ENCODE results near the gene GPR4.

DNA sequence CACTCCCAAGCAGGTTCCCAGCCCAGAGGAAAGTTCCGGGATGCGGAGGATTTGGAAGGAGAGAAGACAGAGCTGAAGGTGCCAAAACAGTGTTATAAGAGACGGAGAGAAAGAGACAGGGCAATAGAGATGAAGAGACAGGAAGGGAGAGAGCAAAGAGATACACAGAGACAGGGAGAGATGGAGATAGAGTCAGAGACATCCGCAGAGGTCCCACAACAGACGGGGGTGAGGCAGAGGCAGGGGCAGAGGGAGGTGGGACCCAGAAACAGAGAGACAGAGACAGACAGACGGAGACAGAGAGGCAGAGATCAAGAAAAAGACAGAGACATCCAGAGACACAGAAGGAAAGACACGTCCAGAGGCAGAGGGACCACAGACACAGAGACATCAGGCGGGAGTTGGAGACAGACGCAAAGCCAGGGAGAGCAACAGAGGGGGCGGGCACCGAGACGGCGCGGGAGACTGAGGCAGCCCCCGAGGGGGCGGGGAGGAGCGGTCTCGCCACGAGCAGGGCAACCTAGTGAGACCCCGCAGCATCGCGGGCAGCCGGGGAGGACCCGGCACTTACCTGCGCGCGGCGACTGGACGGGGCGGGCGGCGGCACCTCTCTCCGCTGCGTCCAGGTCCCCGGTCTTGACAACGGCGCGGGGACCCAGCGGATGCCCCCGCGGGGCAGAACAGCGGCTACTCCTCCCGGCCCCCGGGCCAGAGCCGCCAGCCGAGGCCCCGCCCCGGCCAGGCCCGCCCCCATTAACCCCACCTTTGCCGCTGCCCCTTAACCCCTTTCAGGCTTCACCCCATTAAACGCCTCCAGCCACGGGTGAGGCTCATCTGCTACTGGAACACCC is at the start of gene GPR4:
- TF ChIP-seq, protein P1, sequence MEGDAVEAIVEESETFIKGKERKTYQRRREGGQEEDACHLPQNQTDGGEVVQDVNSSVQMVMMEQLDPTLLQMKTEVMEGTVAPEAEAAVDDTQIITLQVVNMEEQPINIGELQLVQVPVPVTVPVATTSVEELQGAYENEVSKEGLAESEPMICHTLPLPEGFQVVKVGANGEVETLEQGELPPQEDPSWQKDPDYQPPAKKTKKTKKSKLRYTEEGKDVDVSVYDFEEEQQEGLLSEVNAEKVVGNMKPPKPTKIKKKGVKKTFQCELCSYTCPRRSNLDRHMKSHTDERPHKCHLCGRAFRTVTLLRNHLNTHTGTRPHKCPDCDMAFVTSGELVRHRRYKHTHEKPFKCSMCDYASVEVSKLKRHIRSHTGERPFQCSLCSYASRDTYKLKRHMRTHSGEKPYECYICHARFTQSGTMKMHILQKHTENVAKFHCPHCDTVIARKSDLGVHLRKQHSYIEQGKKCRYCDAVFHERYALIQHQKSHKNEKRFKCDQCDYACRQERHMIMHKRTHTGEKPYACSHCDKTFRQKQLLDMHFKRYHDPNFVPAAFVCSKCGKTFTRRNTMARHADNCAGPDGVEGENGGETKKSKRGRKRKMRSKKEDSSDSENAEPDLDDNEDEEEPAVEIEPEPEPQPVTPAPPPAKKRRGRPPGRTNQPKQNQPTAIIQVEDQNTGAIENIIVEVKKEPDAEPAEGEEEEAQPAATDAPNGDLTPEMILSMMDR (IDR thresholded peaks at IDR 0.05; ENCODE audit: poor library complexity, severe bottlenecking): no peak
- TF ChIP-seq TAF1 (IDR thresholded peaks at IDR 0.05; ENCODE audit: low read depth) (no peak), EP300 (conservative IDR thresholded peaks at IDR 0.05; ENCODE audit: poor library complexity, severe bottlenecking) (no peak), EZH2 (IDR thresholded peaks at IDR 0.05; ENCODE audit: borderline replicate concordance, insufficient read depth, low read length, poor library complexity, severe bottlenecking) (no peak), SMC3 (conservative IDR thresholded peaks at IDR 0.05; ENCODE audit: poor library complexity) (no peak), POLR2AphosphoS5 (IDR thresholded peaks at IDR 0.05) (no peak)
